Liver (tissue), 3 donors: Measurements from ENCODE around the gene UPF3A.

Experiments used
- EGR1 ChIP-seq, 2 donors: IDR thresholded peaks; 2 replicates each; pipeline ENCODE4 v1.6.1; 2016 to 2018; ENCODE audit warnings: antibody characterized with exemption in 2 of 2, low read depth in 2 of 2
- RAD21 ChIP-seq, 2 donors: IDR thresholded peaks; 2 replicates each; pipeline ENCODE4 v1.6.1; 2016; ENCODE audit warnings: antibody characterized with exemption in 2 of 2, mild to moderate bottlenecking in 2 of 2
- TF ChIP-seq, protein P1 (sequence below): IDR thresholded peaks from 2 replicates; pipeline ENCODE4 v1.6.1; 2016; ENCODE audit warnings: antibody characterized with exemption
- TF ChIP-seq, protein P2 (sequence below): IDR thresholded peaks from 2 replicates; pipeline ENCODE4 v1.6.1; 2016; ENCODE audit warnings: antibody characterized with exemption, mild to moderate bottlenecking
- TF ChIP-seq, protein P3 (sequence below): fragments of 150-350 bp; IDR thresholded peaks from 2 replicates; pipeline ENCODE4 v1.5.1; 2017; ENCODE audit warnings: improper control_type of control experiment, low read depth, low read length; ENCODE audit not compliant: missing input control
- TF ChIP-seq, protein P4 (sequence below): IDR thresholded peaks from 2 replicates; pipeline ENCODE4 v1.6.1; 2016; ENCODE audit warnings: antibody characterized with exemption
- donor health status: healthy.
- donor health status: healthy.

DNA sequence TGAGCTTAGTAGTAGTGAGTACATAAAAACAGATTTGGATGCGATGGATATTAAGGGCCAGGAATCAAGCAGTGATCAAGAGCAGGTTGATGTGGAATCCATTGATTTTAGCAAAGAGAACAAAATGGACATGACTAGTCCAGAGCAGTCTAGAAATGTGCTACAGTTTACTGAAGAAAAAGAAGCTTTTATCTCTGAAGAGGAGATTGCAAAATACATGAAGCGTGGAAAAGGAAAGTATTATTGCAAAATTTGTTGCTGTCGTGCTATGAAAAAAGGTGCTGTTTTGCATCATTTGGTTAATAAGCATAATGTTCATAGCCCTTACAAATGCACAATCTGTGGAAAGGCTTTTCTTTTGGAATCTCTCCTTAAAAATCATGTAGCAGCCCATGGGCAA, 44.3 kb downstream of the UPF3A start:
- TF ChIP-seq, protein P1, sequence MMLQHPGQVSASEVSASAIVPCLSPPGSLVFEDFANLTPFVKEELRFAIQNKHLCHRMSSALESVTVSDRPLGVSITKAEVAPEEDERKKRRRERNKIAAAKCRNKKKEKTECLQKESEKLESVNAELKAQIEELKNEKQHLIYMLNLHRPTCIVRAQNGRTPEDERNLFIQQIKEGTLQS, result no peak
- TF ChIP-seq RAD21 (IDR thresholded peaks at IDR 0.05) (no peak), EGR1 (IDR thresholded peaks at IDR 0.05; ENCODE audit: low read depth in 2 of 2) (no peak)
- TF ChIP-seq, protein P2, sequence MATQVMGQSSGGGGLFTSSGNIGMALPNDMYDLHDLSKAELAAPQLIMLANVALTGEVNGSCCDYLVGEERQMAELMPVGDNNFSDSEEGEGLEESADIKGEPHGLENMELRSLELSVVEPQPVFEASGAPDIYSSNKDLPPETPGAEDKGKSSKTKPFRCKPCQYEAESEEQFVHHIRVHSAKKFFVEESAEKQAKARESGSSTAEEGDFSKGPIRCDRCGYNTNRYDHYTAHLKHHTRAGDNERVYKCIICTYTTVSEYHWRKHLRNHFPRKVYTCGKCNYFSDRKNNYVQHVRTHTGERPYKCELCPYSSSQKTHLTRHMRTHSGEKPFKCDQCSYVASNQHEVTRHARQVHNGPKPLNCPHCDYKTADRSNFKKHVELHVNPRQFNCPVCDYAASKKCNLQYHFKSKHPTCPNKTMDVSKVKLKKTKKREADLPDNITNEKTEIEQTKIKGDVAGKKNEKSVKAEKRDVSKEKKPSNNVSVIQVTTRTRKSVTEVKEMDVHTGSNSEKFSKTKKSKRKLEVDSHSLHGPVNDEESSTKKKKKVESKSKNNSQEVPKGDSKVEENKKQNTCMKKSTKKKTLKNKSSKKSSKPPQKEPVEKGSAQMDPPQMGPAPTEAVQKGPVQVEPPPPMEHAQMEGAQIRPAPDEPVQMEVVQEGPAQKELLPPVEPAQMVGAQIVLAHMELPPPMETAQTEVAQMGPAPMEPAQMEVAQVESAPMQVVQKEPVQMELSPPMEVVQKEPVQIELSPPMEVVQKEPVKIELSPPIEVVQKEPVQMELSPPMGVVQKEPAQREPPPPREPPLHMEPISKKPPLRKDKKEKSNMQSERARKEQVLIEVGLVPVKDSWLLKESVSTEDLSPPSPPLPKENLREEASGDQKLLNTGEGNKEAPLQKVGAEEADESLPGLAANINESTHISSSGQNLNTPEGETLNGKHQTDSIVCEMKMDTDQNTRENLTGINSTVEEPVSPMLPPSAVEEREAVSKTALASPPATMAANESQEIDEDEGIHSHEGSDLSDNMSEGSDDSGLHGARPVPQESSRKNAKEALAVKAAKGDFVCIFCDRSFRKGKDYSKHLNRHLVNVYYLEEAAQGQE, result no peak
- TF ChIP-seq, protein P3, sequence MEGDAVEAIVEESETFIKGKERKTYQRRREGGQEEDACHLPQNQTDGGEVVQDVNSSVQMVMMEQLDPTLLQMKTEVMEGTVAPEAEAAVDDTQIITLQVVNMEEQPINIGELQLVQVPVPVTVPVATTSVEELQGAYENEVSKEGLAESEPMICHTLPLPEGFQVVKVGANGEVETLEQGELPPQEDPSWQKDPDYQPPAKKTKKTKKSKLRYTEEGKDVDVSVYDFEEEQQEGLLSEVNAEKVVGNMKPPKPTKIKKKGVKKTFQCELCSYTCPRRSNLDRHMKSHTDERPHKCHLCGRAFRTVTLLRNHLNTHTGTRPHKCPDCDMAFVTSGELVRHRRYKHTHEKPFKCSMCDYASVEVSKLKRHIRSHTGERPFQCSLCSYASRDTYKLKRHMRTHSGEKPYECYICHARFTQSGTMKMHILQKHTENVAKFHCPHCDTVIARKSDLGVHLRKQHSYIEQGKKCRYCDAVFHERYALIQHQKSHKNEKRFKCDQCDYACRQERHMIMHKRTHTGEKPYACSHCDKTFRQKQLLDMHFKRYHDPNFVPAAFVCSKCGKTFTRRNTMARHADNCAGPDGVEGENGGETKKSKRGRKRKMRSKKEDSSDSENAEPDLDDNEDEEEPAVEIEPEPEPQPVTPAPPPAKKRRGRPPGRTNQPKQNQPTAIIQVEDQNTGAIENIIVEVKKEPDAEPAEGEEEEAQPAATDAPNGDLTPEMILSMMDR, result no peak
- TF ChIP-seq, protein P4, sequence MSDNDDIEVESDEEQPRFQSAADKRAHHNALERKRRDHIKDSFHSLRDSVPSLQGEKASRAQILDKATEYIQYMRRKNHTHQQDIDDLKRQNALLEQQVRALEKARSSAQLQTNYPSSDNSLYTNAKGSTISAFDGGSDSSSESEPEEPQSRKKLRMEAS, result no peak
